Measurements from ENCODE around the gene HNRNPAB. TPM values are rescaled to one million over a fixed set of nuclear protein-coding genes. Genes with fewer than 3 reads are reported as not detected.

The HNRNPAB gene
- total RNA-seq, 2 donors from 2014 or later = 66.3 to 124 TPM

DNA sequence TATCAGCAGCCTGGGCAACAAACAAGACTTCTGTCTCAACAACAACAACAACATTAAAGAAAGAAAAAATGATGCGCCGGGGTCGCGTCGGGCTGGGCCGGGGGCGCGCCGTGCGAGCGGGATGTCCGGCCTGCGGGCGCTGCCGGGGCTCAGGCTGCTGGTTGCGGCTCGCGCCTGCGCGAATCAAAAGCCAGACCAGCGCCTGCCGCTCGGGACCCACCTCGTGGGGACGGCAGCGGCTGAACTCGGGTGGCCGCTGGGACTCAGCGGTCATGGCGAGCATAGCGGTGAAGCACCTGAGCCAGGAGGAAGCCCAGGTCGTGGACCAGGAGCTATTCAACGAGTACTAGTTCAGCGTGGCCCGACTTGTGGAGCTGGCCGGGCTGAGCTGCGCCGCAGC is 38.8 kb upstream of the HNRNPAB start:
- Histone ChIP-seq H3K27me3 (replicated peaks; ENCODE audit: insufficient read depth) (no peaks in the 10 kb centered on the region), H3K27ac (no peak overlapping the region), H3K9me3 (no peaks in the 10 kb centered on the region), H3K4me3 (no peak overlapping the region), H3K36me3 (no peaks in the 10 kb centered on the region), H3K4me1 (ENCODE audit: control insufficient read depth in 1 of 2, low read depth in 2 of 2) (peaks cover 0 to 9% of the 10 kb centered on the region in 2 donors)
- TF ChIP-seq CTCF (IDR thresholded peaks at IDR 0.05) = no peak
- DNase-seq (ENCODE audit: low spot score) = no peak
- ATAC-seq (ENCODE audit: insufficient number of reproducible peaks, low FRiP score, low read depth) = no peak

- no peak for TF ChIP-seq CTCF (IDR thresholded peaks at IDR 0.05)
Observed at GRCh38 chr5:178170455-178170854, 33.9 kb upstream of the HNRNPAB start.

DNA sequence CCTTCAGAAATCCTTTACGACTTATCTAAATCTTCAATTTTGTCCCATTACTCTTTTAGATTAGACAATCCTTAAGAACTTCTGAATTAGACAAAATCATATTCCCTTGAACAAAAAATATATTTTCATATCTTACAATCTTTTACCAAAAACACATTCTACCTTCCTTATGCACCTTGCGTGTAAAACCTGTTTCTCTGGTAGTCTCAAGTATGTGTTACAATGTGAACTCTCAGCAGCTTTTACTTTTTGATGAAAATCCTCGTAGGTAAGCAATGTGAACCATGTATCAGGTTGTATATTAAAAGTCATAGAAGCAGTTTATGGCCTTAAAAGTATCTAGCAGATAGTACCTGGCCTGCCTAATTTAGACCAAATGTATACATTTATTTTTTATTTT is 29.9 kb upstream of the HNRNPAB start:
- Histone ChIP-seq H3K27me3 (replicated peaks; ENCODE audit: insufficient read depth) (no peaks in the 10 kb centered on the region), H3K9me3 (no peaks in the 10 kb centered on the region), H3K4me1 (ENCODE audit: control insufficient read depth in 1 of 2, low read depth in 2 of 2) (no peaks in the 10 kb centered on the region), H3K4me3 (no peak overlapping the region), H3K27ac (no peak overlapping the region), H3K36me3 (no peaks in the 10 kb centered on the region)
- no peak for DNase-seq (ENCODE audit: low spot score)
- ATAC-seq (ENCODE audit: insufficient number of reproducible peaks, low FRiP score, low read depth) = no peak
- no peak for TF ChIP-seq CTCF (IDR thresholded peaks at IDR 0.05)

More at GRCh38 chr5:178170455-178170854, 33.9 kb upstream of the HNRNPAB start:
- no peaks in the 10 kb centered on the region for H3K9me3 ChIP-seq
- DNase-seq (ENCODE audit: low spot score) (no peak), ATAC-seq (ENCODE audit: insufficient number of reproducible peaks, low FRiP score, low read depth) (no peak)
- H3K27me3 ChIP-seq (replicated peaks; ENCODE audit: insufficient read depth) = no peaks in the 10 kb centered on the region
- no peaks in the 10 kb centered on the region for H3K4me1 ChIP-seq (ENCODE audit: control insufficient read depth in 1 of 2, low read depth in 2 of 2)
- no peaks in the 10 kb centered on the region for H3K36me3 ChIP-seq
- no peak overlapping the region for H3K27ac ChIP-seq
- no peak overlapping the region for H3K4me3 ChIP-seq

DNA sequence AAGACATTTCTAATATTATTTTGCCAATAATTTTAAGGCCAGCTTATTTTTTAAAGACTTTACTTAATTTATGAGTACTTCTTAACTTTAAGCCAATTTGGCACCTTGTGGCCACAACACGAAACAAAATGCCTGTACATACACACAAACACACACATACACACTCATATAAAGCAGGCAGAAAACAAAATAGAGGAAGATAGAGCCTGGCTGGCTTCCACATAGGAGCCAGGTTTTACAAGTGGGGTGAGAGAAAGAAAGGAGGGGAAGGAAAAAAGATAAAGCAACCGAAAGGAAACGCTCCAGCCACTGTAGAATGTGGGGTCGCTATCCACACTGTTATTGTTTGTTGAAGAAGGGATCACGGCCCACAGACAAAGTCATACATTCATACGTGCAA is 27.5 kb upstream of the HNRNPAB start:
- DNase-seq (ENCODE audit: low spot score) (no peak), ATAC-seq (ENCODE audit: insufficient number of reproducible peaks, low FRiP score, low read depth) (no peak)
- Histone ChIP-seq H3K27ac (no peak overlapping the region), H3K9me3 (no peaks in the 10 kb centered on the region), H3K36me3 (no peaks in the 10 kb centered on the region), H3K4me3 (no peak overlapping the region), H3K4me1 (ENCODE audit: control insufficient read depth in 1 of 2, low read depth in 2 of 2) (no peaks in the 10 kb centered on the region), H3K27me3 (replicated peaks; ENCODE audit: insufficient read depth) (no peaks in the 10 kb centered on the region)
- TF ChIP-seq CTCF (IDR thresholded peaks at IDR 0.05) = no peak

GRCh38 chr5:178177569-178177968 is 26.8 kb upstream of the HNRNPAB start:
- Histone ChIP-seq H3K4me3 (no peak overlapping the region), H3K27ac (no peak overlapping the region), H3K27me3 (replicated peaks; ENCODE audit: insufficient read depth) (no peaks in the 10 kb centered on the region), H3K9me3 (no peaks in the 10 kb centered on the region), H3K36me3 (no peaks in the 10 kb centered on the region), H3K4me1 (ENCODE audit: control insufficient read depth in 1 of 2, low read depth in 2 of 2) (no peaks in the 10 kb centered on the region)
- no peak for TF ChIP-seq CTCF (IDR thresholded peaks at IDR 0.05)
- DNase-seq (ENCODE audit: low spot score) (no peak), ATAC-seq (ENCODE audit: insufficient number of reproducible peaks, low FRiP score, low read depth) (no peak)
